ENCODE results near the gene TLL1.

DNA sequence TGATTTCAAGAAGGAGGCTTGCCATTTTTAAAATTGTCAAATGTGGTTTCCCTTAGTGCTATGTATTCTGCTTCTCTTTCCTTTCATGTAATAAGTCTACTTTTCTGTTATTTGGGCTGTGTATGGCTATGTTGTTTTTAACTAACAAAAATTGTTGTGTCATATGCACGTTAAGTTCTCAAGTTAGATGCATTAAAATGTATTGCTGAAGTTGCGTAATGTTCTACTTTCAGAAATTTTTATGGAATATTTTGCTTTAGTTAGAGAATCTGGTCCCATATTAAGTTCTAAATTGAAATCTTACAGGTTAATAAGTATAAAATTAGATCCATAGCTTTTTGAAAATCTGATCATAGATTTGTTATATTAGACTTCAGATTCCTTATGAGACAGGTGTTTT is 133.2 kb downstream of the TLL1 start:
- TF ChIP-seq CTCF (conservative IDR thresholded peaks at IDR 0.05; ENCODE audit: low read depth in 2 of 2), result no peak
- TF ChIP-seq EZH2 (IDR thresholded peaks at IDR 0.05; ENCODE audit: low read depth, unreplicated experiment), result no peak
- no peak for TF ChIP-seq JUNB (IDR thresholded peaks at IDR 0.05; ENCODE audit: unreplicated experiment)
- no peak for TF ChIP-seq POLR2AphosphoS5 (IDR thresholded peaks at IDR 0.05; ENCODE audit: low read depth)
- no peak for TF ChIP-seq CREB1 (CRISPR knock-in tag; IDR thresholded peaks at IDR 0.05; ENCODE audit: low read depth)
- TF ChIP-seq EZH2phosphoT487 (IDR thresholded peaks at IDR 0.05; ENCODE audit: unreplicated experiment), result no peak
- TF ChIP-seq, protein P1, sequence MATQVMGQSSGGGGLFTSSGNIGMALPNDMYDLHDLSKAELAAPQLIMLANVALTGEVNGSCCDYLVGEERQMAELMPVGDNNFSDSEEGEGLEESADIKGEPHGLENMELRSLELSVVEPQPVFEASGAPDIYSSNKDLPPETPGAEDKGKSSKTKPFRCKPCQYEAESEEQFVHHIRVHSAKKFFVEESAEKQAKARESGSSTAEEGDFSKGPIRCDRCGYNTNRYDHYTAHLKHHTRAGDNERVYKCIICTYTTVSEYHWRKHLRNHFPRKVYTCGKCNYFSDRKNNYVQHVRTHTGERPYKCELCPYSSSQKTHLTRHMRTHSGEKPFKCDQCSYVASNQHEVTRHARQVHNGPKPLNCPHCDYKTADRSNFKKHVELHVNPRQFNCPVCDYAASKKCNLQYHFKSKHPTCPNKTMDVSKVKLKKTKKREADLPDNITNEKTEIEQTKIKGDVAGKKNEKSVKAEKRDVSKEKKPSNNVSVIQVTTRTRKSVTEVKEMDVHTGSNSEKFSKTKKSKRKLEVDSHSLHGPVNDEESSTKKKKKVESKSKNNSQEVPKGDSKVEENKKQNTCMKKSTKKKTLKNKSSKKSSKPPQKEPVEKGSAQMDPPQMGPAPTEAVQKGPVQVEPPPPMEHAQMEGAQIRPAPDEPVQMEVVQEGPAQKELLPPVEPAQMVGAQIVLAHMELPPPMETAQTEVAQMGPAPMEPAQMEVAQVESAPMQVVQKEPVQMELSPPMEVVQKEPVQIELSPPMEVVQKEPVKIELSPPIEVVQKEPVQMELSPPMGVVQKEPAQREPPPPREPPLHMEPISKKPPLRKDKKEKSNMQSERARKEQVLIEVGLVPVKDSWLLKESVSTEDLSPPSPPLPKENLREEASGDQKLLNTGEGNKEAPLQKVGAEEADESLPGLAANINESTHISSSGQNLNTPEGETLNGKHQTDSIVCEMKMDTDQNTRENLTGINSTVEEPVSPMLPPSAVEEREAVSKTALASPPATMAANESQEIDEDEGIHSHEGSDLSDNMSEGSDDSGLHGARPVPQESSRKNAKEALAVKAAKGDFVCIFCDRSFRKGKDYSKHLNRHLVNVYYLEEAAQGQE (IDR thresholded peaks at IDR 0.05; ENCODE audit: unreplicated experiment), result no peak
- no peak for TF ChIP-seq STAT1 (IDR thresholded peaks at IDR 0.05; ENCODE audit: unreplicated experiment)
- TF ChIP-seq NANOG (IDR thresholded peaks at IDR 0.05; ENCODE audit: borderline replicate concordance), result no peak
- TF ChIP-seq ZNF114 (CRISPR knock-in tag; IDR thresholded peaks at IDR 0.05), result no peak
- no peak for TF ChIP-seq ZNF331 (CRISPR knock-in tag; IDR thresholded peaks at IDR 0.05; ENCODE audit: low read depth)
- TF ChIP-seq, protein P2, sequence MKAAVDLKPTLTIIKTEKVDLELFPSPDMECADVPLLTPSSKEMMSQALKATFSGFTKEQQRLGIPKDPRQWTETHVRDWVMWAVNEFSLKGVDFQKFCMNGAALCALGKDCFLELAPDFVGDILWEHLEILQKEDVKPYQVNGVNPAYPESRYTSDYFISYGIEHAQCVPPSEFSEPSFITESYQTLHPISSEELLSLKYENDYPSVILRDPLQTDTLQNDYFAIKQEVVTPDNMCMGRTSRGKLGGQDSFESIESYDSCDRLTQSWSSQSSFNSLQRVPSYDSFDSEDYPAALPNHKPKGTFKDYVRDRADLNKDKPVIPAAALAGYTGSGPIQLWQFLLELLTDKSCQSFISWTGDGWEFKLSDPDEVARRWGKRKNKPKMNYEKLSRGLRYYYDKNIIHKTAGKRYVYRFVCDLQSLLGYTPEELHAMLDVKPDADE (IDR thresholded peaks at IDR 0.05), result no peak
- TF ChIP-seq, protein P3, sequence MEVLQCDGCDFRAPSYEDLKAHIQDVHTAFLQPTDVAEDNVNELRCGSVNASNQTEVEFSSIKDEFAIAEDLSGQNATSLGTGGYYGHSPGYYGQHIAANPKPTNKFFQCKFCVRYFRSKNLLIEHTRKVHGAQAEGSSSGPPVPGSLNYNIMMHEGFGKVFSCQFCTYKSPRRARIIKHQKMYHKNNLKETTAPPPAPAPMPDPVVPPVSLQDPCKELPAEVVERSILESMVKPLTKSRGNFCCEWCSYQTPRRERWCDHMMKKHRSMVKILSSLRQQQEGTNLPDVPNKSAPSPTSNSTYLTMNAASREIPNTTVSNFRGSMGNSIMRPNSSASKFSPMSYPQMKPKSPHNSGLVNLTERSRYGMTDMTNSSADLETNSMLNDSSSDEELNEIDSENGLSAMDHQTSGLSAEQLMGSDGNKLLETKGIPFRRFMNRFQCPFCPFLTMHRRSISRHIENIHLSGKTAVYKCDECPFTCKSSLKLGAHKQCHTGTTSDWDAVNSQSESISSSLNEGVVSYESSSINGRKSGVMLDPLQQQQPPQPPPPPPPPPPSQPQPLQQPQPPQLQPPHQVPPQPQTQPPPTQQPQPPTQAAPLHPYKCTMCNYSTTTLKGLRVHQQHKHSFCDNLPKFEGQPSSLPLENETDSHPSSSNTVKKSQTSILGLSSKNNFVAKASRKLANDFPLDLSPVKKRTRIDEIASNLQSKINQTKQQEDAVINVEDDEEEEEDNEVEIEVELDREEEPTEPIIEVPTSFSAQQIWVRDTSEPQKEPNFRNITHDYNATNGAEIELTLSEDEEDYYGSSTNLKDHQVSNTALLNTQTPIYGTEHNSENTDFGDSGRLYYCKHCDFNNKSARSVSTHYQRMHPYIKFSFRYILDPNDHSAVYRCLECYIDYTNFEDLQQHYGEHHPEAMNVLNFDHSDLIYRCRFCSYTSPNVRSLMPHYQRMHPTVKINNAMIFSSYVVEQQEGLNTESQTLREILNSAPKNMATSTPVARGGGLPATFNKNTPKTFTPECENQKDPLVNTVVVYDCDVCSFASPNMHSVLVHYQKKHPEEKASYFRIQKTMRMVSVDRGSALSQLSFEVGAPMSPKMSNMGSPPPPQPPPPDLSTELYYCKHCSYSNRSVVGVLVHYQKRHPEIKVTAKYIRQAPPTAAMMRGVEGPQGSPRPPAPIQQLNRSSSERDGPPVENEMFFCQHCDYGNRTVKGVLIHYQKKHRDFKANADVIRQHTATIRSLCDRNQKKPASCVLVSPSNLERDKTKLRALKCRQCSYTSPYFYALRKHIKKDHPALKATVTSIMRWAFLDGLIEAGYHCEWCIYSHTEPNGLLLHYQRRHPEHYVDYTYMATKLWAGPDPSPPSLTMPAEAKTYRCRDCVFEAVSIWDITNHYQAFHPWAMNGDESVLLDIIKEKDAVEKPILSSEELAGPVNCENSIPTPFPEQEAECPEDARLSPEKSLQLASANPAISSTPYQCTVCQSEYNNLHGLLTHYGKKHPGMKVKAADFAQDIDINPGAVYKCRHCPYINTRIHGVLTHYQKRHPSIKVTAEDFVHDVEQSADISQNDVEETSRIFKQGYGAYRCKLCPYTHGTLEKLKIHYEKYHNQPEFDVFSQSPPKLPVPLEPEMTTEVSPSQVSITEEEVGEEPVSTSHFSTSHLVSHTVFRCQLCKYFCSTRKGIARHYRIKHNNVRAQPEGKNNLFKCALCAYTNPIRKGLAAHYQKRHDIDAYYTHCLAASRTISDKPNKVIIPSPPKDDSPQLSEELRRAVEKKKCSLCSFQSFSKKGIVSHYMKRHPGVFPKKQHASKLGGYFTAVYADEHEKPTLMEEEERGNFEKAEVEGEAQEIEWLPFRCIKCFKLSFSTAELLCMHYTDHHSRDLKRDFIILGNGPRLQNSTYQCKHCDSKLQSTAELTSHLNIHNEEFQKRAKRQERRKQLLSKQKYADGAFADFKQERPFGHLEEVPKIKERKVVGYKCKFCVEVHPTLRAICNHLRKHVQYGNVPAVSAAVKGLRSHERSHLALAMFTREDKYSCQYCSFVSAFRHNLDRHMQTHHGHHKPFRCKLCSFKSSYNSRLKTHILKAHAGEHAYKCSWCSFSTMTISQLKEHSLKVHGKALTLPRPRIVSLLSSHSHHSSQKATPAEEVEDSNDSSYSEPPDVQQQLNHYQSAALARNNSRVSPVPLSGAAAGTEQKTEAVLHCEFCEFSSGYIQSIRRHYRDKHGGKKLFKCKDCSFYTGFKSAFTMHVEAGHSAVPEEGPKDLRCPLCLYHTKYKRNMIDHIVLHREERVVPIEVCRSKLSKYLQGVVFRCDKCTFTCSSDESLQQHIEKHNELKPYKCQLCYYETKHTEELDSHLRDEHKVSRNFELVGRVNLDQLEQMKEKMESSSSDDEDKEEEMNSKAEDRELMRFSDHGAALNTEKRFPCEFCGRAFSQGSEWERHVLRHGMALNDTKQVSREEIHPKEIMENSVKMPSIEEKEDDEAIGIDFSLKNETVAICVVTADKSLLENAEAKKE (CRISPR knock-in tag; IDR thresholded peaks at IDR 0.05), result no peak

All from GM23338 (cell line).